ENCODE measurements around the gene FANCI.

DNA sequence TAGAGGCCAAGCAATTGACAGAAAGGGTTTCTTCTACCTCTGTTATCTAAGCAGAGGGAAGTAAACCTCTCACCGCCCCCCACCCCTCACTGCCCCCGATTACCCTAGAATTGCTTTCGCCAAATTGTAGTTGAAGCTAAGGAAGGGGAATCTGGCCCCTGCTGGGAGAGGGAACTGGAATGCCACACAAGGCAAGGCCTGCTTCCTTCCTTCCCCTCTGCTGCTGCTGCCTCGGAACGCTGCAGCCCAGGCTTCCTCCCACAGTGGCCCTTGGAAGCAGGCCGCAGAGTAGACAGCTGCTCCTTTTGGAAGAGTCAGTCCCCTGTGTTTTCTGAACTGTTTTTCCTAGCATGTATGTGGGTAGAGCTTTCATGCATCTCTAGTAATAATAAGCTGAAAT is 44.0 kb upstream of the FANCI start:
- TF ChIP-seq, protein P1, sequence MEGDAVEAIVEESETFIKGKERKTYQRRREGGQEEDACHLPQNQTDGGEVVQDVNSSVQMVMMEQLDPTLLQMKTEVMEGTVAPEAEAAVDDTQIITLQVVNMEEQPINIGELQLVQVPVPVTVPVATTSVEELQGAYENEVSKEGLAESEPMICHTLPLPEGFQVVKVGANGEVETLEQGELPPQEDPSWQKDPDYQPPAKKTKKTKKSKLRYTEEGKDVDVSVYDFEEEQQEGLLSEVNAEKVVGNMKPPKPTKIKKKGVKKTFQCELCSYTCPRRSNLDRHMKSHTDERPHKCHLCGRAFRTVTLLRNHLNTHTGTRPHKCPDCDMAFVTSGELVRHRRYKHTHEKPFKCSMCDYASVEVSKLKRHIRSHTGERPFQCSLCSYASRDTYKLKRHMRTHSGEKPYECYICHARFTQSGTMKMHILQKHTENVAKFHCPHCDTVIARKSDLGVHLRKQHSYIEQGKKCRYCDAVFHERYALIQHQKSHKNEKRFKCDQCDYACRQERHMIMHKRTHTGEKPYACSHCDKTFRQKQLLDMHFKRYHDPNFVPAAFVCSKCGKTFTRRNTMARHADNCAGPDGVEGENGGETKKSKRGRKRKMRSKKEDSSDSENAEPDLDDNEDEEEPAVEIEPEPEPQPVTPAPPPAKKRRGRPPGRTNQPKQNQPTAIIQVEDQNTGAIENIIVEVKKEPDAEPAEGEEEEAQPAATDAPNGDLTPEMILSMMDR (IDR thresholded peaks at IDR 0.05), result no peak
- TF ChIP-seq POLR2A (IDR thresholded peaks at IDR 0.05), result no peak
